Fibroblast of skin of left quadriceps (primary cell): Measurements from ENCODE around the gene SAG.
A peak's percentile ranks its signal among the peaks of the same experiment; 100 is the strongest.

Experiments used
- DNase-seq, 2 experiments: peaks; one replicate each; pipeline ENCODE4 v3.0.0-alpha.2; 2013; ENCODE audit warnings: low read depth in 2 of 2

SAG gene

DNA sequence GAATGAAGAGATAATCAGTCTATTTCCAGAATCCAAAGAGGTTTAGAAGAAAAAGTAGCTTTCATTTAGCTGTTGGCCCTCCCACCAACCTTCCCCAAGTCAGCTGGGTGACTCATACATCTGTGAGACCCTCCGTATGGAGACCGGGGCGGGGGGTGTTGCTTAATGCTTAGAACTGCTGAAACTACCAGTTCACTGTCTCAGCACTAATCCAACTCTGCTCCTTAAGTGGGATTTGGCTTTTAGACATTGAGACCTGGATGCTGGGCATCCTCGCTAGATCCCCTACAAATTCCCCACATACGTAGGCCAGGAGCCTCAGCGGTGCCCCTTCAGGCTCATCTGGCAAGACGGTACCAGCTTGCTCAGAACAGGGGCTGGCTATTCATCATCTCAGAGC, at the start of gene SAG:
Gene SAG, plus strand, starts transcription at position 252 of the 400 bp plus-strand sequence. CDS start 1,374 bp downstream, outside the sequence.
- no peak for DNase-seq

DNA sequence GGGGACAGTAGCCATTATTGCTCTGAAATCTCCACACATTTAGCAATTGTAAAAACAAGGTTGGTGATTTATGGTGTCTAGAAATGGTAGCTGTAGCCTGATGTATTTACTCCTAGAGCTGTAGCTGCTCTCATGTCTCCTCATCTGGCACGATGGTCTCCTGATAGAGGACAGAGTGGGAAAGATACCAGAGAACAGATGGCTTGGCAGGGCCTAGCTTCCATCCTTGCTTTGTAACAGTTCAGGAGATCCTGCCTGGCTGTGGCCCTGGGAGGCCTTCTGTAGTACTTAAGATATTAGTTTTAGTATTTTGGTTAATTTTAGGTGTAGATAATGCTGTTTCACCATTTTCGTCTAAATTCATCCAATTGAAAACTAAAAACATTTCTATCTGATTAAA, 49.4 kb upstream of the SAG start:
- no peak for DNase-seq

DNA sequence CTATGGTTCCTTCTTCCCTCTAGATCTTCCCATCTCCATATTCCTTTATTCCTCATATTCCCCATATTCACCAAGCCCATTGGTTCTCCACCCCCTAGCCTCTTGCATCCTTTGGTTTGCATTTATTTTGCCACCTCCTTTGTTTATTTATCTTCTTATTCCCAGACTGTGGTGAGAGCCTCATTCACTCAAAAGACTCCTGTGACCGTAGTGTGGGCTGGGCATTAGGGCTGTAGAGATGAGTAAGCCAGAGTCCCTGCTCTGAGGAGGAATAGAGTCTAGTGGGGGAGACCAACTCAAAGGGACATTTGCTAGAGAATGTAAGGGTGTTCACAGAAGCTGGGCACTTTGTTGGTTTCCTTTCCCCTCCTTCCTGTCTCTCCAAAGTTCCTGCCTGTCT, 47.9 kb upstream of the SAG start:
- DNase-seq, result no peak

DNA sequence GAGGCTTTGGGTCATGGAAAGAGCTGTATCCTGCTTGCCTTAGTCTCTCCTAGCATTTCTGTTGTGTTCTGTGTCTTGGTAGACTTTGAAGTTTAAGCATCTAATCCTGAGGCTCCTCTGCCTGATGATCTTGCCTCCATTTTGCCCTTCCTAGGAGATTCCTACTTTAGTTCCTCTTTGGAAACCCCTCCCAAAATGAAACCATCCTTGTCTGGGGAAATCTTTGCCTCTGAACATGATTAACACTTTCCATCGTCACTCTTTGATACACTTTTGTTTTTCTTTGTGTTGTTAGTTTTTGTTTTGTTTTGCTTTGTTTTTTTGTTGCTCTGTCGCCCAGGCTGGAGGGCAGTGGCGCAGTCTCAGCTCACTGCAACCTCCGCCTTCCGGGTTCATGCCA, 47.0 kb upstream of the SAG start:
- DNase-seq, result no peak

- DNase-seq, result no peak
Measured at GRCh38 chr2:233261819-233262555, 45.6 kb upstream of the SAG start.

- no peak for DNase-seq
Measured at GRCh38 chr2:233262562-233262961, 45.1 kb upstream of the SAG start.

DNA sequence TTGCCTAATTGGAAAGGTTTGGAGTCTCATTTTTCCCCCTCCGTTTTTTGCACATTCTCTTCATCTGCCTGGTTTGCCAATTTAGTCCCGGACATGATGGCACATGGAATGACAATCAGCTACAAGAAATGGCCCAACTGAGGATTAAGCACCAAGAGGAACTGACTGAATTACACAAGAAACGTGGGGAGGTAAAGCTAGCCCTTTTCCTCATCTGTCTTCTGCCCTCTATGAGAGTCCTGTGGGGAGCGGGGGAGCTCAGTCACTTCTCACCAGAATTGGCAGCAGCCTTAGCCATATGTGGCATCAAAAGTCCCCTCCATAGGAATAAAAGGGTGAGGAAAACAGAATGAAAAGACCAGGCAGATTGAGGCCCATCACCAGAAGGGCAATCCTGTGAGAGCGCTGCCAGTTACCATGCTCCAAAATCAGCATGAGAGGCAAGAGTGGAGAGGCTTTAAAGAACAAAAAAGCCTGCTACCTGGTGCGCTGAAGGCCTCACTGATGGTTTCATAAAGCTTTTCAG, 44.5 kb upstream of the SAG start:
- no peak for DNase-seq

- DNase-seq, result no peak
Measured at GRCh38 chr2:233264667-233265066, 42.9 kb upstream of the SAG start.

- DNase-seq, result no peak
Measured at GRCh38 chr2:233265899-233266431, 41.7 kb upstream of the SAG start.

GRCh38 chr2:233266481-233266880, 41.1 kb upstream of the SAG start:
- DNase-seq, result no peak

GRCh38 chr2:233267516-233268245, 39.9 kb upstream of the SAG start:
- DNase-seq, result no peak

DNA sequence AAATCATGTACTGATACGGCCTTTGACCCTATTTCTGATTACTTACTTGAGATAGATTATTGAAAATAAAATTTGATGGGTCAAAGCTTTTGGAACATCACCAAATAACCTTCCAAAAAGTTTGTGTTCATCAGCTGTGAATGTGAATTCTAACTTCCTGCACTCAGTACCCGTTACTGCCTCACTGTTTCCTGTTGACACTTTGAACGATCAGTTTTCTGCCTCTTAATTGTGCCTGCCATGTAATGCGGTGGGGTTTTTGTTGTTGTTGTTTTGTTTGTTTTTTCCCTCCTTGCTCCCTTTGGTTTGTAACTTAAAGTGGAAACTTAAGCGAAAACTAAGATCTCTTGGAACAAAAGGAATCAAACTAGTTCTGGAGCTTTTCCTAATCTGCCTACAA, 37.2 kb upstream of the SAG start:
- no peak for DNase-seq

DNA sequence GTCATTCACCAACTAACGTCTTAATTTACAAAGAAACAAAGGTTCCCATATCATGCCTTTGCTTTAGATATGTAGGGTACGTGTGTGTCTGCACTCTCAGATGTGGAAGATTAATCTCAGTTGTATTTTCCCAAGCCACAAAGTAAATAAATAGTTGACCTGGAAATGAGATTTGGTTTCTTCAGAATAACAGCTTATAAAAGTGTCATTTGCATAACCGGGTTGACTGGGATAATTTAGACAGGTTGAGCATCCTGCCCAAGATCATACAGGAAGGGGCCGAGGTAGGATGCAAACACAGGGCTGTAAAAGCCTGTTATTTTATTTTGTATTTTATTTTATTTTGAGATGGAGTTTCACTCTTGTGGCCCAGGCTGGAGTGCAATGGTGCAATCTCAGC, 36.7 kb upstream of the SAG start:
- no peak for DNase-seq

DNA sequence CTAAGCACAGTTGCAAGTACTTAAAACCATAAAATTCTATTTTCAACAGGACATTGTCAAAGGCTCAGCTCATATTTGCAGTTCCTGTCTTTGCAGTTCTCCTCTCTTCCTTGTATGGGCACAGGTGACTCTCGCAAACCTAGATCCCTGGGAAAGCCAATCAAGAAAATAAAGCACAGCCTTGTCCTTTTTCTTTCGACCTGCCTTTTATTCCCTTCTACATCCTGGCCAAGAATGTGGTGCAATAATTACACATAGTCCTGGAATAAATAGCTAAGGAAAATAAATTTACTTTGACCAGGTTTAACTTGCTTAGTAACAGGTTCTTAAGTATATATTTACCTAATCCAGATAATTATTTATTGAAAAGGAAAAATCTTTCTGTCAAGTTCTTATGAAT, 35.9 kb upstream of the SAG start:
- no peak for DNase-seq

DNA sequence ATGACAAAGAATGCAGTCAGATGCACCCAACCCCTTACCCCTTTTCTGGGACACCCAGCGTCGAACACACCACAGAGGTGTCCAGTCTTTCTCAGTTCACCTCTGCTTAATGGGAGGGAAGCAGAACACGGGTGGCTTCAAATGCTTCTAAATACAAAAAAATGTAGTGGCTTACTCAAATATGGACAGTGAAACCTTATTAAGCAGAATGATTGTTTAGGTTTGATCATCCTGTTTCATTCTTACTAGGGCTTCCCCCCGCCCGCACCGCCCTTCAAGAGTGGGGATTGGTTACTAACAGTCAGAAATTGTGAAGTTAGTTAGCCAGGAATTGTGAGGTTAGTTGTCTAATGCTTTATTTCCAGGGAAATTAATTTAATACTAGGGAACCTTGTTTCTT, 34.5 kb upstream of the SAG start:
- DNase-seq, result no peak

- DNase-seq, result no peak
Measured at GRCh38 chr2:233275223-233275622, 32.4 kb upstream of the SAG start.

- no peak for DNase-seq
Measured at GRCh38 chr2:233278921-233279320, 28.7 kb upstream of the SAG start.

- DNase-seq, result no peak
Measured at GRCh38 chr2:233280114-233280693, 27.4 kb upstream of the SAG start.

DNA sequence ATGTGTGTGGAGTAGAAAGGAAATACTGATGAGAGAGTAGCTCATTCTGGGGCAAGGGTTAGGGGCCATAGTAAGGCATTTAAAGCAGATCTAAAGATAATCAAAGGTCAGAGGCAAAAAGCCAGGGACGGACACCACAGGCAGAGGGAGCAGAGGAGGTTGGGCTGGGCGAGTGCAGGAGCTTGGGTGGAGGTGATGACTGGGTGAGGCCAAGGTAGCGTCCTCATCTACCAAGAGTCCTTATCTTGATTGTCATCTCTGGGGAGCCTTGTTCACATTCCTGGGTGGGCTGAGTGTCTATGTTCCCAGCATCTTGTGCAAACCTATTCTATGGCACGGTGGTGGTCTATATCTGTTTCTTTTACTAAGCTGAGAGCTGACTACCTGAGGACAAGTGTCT, 26.1 kb upstream of the SAG start:
- no peak for DNase-seq

GRCh38 chr2:233281992-233282603, 25.5 kb upstream of the SAG start:
- DNase-seq, result no peak

DNA sequence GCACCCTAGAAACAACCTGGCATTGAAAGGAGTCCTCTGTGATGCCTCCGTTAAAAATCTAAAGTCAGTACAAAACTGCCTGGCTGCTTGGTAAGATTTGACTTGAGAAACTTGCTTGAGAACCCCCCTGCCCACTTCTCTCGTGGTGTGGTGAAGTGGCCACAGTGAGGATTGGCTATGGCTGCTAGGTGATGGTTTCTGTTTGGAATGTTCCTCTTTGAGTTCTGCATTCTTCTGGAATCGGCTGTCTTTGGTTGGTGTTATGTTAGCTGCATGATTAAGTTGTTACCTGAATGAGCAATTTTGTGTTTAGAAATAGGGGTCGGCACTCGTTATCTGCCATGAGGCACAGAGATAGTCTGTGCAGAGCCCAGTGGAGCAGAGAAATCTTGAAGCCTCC, 21.7 kb upstream of the SAG start:
- peak in 1 of 2 experiments; percentile 0 for DNase-seq

GRCh38 chr2:233287871-233288270, 19.7 kb upstream of the SAG start:
- DNase-seq, result no peak
